HUES48 (cell line): Measurements from ENCODE around the gene OR7C1.
"Not testable (repeated sequence)": the region's sequence is repeated elsewhere in the genome, so short reads cannot be mapped to it uniquely, and the experiment has no call there.

Experiments
- H3K27ac ChIP-seq: one replicate; pipeline ENCODE4 v1.7.0; 2013; ENCODE audit warnings: low read depth, low read length, inconsistent platforms
- H3K27me3 ChIP-seq: 2 replicates; pipeline ENCODE4 v1.6.1; 2013; ENCODE audit warnings: mild to moderate bottlenecking, low read length; ENCODE audit not compliant: control insufficient read depth, insufficient read depth
- H3K36me3 ChIP-seq: 2 replicates; pipeline ENCODE4 v1.6.1; 2013; ENCODE audit warnings: low read length; ENCODE audit not compliant: control insufficient read depth, insufficient read depth
- H3K4me1 ChIP-seq: 2 replicates; pipeline ENCODE4 v1.6.1; 2013; ENCODE audit warnings: mild to moderate bottlenecking, low read length; ENCODE audit not compliant: control insufficient read depth, insufficient read depth
- H3K4me3 ChIP-seq: 2 replicates; pipeline ENCODE4 v1.5.1; 2013; ENCODE audit warnings: mild to moderate bottlenecking, low read depth, low read length
- H3K9ac ChIP-seq: 2 replicates; pipeline ENCODE4 v1.6.1; 2013; ENCODE audit warnings: mild to moderate bottlenecking, low read depth, low read length, moderate library complexity
- H3K9me3 ChIP-seq: 2 replicates; pipeline ENCODE4 v1.6.1; 2013; ENCODE audit warnings: low read length; ENCODE audit not compliant: control insufficient read depth, insufficient read depth

OR7C1 gene

DNA sequence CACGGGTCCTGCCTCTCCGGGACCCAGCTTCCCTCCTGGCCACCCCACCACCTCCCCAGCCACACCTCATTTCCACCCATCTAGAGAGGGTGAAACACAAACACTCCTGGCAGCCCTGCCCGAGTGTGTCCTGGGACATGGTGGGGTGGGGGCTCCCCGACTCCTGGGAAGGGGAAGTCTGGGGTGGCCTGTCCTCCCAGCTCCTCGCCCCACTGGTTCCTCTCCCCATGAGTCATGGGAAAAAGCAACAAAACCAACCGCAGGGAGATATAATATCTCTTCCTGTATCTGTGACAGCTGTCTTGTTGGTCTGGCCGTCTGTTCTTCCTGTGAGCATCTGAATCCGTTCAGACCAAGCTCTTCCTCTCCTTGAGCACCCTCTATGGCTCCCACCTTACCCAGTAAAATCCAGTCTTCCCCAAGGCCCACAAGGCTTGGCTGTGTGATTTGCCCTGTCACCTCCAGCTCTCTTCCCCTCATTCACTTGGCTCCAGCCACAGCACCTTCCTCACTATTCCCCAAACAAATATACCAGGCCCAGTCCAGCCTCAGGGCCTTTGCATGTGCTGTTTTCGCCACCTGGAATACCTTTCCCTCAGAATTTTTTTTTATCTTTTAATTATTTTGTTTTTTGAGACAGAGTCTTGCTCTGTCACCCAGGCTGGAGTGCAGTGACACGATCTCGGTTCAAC lies 49.7 kb downstream of the OR7C1 start:
- H3K36me3 ChIP-seq, H3K4me1 ChIP-seq, H3K9ac ChIP-seq, H3K27ac ChIP-seq, H3K9me3 ChIP-seq, H3K4me3 ChIP-seq, H3K27me3 ChIP-seq: not testable (repeated sequence)

GRCh38 chr19:14784730-14785101 lies 50.3 kb downstream of the OR7C1 start:
- H3K4me1 ChIP-seq, H3K4me3 ChIP-seq, H3K27me3 ChIP-seq, H3K27ac ChIP-seq, H3K9ac ChIP-seq, H3K36me3 ChIP-seq, H3K9me3 ChIP-seq: not testable (repeated sequence)

GRCh38 chr19:14783410-14783998 lies 51.5 kb downstream of the OR7C1 start:
- H3K27me3 ChIP-seq, H3K27ac ChIP-seq, H3K36me3 ChIP-seq, H3K4me3 ChIP-seq, H3K9me3 ChIP-seq, H3K4me1 ChIP-seq, H3K9ac ChIP-seq: not testable (repeated sequence)

GRCh38 chr19:14782626-14783409 lies 52.2 kb downstream of the OR7C1 start:
- H3K27me3 ChIP-seq, result no peaks in the 10 kb centered on the region
- peaks cover 3% of the 10 kb centered on the region; the same call in 1 of the 2 replicates for H3K4me1 ChIP-seq
- H3K9me3 ChIP-seq, result no peaks in the 10 kb centered on the region
- no peak overlapping the region for H3K27ac ChIP-seq
- H3K9ac ChIP-seq, result no peak overlapping the region
- H3K36me3 ChIP-seq, result no peaks in the 10 kb centered on the region
- H3K4me3 ChIP-seq, result no peak overlapping the region

DNA sequence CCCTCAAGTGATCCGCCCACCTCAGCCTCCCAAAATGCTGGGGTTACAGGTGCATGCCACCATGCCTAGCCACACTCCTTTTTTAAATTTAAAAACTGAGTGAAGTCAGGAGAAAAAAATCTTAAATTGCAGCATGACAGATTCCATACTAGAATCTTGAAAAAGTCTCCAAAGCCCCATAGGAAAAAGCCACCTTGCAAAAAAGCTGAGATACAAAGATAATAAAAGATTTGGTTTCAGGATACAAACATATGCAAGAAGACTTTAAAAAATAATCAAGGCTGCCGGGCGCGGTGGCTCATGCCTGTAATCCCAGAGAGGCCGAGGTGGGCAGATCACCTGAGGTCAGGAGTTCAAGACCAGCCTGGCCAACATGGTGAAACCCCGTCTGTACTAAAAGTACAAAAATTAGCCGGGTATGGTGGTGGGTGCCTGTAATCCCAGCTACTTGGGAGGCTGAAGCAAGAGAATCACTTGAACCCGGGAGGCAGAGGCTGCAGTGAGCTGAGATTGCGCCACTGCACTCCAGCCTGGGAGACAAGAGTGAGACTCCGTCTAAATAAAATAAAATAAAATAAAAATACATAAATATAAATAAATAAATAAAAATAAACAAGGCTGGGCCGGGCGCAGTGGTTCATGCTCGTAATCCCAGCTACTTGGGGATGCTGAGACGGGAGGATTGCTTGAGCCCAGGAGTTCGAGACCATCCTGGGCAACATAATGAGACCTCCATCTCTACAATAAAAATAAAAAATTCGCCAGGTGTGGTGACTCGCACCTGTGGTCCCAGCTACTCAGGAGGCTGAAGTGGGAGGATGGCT lies 53.1 kb downstream of the OR7C1 start:
- not testable (repeated sequence) for H3K36me3 ChIP-seq, H3K27me3 ChIP-seq, H3K27ac ChIP-seq, H3K9me3 ChIP-seq, H3K4me1 ChIP-seq, H3K4me3 ChIP-seq, H3K9ac ChIP-seq

DNA sequence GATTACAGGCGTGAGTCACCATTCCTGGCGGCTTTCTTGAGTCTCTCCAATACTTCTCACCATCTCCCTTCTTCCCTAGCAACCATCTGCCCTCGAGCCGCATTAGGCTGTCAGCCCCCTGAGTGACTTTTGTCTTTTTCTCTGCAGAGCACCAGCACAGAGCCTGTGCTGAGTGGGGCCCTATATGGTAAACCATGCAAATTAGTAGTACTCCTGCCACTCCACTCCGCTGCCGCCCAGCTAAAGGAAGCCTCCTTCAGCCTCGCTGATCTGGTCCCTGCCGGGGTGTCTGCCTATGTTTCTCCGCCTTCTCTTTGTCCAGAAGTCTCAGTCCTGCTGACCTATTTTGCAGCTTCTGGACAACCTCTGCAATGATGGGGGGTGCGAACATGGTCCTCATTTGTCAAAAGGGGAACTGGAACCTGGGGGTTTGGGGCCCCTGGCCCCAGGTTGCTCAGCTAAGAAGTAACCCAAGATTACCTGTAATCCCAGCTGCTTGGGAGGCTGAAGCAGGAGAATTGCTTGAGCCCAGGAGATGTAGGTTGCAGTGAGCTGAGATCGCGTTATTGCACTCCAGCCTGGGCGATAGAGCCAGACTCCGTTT lies 54.3 kb downstream of the OR7C1 start:
- not testable (repeated sequence) for H3K36me3 ChIP-seq, H3K9ac ChIP-seq, H3K9me3 ChIP-seq, H3K4me1 ChIP-seq, H3K27ac ChIP-seq, H3K27me3 ChIP-seq, H3K4me3 ChIP-seq

- Histone ChIP-seq H3K36me3 (no peaks in the 10 kb centered on the region), H3K4me1 (peaks cover 5% of the 10 kb centered on the region; the same call in 1 of the 2 replicates), H3K4me3 (no peak overlapping the region), H3K27me3 (peaks cover 6% of the 10 kb centered on the region; the same call in 1 of the 2 replicates), H3K27ac (no peak overlapping the region), H3K9me3 (no peaks in the 10 kb centered on the region), H3K9ac (no peak overlapping the region)
Measured at GRCh38 chr19:14779151-14779550, 55.8 kb downstream of the OR7C1 start.

DNA sequence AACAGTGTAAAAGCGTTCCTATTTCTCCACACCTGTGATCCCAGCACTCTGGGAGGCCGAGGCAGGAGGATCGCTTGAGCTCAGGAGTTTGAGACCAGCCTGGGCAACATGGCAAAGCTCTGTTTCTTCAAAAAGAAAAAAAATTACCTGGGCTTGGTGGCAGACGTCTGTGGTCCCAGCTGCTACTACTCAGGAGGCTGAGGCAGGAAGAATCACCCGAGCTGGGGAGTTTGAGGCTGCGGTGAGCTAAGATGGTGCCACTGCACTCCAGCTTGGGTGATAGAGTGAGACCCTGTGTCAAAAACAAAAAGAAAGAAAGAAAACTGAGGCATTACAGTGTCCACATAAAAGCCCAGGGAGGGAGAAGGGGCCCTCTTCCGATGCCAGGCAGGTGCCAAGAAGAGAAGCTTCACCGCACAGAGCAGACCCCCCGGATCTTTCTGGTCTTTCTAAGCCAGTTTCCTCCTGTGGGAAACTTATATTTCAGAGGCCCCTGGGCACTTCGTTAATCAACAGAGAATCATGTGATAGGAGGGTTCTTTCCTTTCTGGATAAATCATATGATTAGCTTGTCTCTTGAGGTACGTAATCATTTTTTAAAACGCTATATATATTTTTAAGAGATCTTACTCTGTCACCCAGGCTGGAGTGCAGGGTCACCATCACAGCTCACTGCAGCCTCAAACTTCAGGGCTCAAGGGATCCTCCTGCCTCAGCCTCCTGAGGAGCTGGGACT lies 56.7 kb downstream of the OR7C1 start, which contains the start of gene ADGRE2:
Gene ADGRE2, minus strand, starts transcription at position 451 of the 736 bp plus-strand sequence. CDS start 1,804 bp downstream, outside the sequence.
- H3K36me3 ChIP-seq, H3K4me1 ChIP-seq, H3K9ac ChIP-seq, H3K9me3 ChIP-seq, H3K27me3 ChIP-seq, H3K4me3 ChIP-seq, H3K27ac ChIP-seq: not testable (repeated sequence)

GRCh38 chr19:14777645-14778044 lies 57.3 kb downstream of the OR7C1 start:
- H3K9me3 ChIP-seq, H3K27ac ChIP-seq, H3K27me3 ChIP-seq, H3K36me3 ChIP-seq, H3K4me1 ChIP-seq, H3K4me3 ChIP-seq, H3K9ac ChIP-seq: not testable (repeated sequence)
